ENCODE data around the gene VAMP3.

The VAMP3 gene

DNA sequence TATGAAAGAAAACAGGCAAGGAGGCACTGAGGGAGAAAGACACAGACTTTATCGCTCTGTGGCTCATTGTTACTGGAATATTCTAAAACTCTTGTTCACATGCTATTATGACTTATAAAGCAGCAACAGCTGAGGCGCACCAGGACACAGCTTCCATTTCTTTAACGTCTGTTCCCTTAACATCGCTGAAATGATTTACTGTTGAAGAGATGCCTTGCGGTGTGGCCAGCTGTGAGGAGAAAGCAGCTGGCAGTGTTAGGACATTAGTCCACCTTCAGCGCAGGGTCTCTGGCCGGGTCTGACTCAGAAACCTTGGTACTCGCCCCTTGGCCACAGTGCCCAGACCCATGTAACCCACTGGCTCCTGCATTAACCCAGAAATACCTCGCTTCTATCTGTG lies 9.9 kb downstream of the VAMP3 start:
- no peak for DNase-seq
- Histone ChIP-seq H3K27ac (no peak overlapping the region), H3K4me3 (ENCODE audit: low read depth, low read length) (no peak overlapping the region), H3K36me3 (replicated peaks) (peaks cover 14% of the 10 kb centered on the region), H3K27me3 (replicated peaks) (no peaks in the 10 kb centered on the region)
- TF ChIP-seq, protein P1, sequence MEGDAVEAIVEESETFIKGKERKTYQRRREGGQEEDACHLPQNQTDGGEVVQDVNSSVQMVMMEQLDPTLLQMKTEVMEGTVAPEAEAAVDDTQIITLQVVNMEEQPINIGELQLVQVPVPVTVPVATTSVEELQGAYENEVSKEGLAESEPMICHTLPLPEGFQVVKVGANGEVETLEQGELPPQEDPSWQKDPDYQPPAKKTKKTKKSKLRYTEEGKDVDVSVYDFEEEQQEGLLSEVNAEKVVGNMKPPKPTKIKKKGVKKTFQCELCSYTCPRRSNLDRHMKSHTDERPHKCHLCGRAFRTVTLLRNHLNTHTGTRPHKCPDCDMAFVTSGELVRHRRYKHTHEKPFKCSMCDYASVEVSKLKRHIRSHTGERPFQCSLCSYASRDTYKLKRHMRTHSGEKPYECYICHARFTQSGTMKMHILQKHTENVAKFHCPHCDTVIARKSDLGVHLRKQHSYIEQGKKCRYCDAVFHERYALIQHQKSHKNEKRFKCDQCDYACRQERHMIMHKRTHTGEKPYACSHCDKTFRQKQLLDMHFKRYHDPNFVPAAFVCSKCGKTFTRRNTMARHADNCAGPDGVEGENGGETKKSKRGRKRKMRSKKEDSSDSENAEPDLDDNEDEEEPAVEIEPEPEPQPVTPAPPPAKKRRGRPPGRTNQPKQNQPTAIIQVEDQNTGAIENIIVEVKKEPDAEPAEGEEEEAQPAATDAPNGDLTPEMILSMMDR (IDR thresholded peaks at IDR 0.05; ENCODE audit: low read depth, low read length, missing control alignments), result no peak
- in situ Hi-C loops (cut with HindIII; ENCODE audit: low pct_ligation_motif_present, low sequenced_read_pairs), result no loop called here

- Histone ChIP-seq H3K27ac (no peak overlapping the region), H3K36me3 (replicated peaks) (peaks cover 14% of the 10 kb centered on the region), H3K4me3 (ENCODE audit: low read depth, low read length) (no peak overlapping the region), H3K27me3 (replicated peaks) (no peaks in the 10 kb centered on the region)
- in situ Hi-C loops (cut with HindIII; ENCODE audit: low pct_ligation_motif_present, low sequenced_read_pairs), result no loop called here
- TF ChIP-seq, protein P1 (IDR thresholded peaks at IDR 0.05; ENCODE audit: low read depth, low read length, missing control alignments), result no peak
- no peak for DNase-seq
These were observed 10.4 kb downstream of the VAMP3 start for GRCh38 chr1:7781501-7781900.

- TF ChIP-seq, protein P1 (IDR thresholded peaks at IDR 0.05; ENCODE audit: low read depth, low read length, missing control alignments), result no peak
- Histone ChIP-seq H3K27ac (no peak overlapping the region), H3K27me3 (replicated peaks) (no peaks in the 10 kb centered on the region), H3K36me3 (replicated peaks) (peaks cover 10% of the 10 kb centered on the region), H3K4me3 (ENCODE audit: low read depth, low read length) (no peak overlapping the region)
- DNase-seq, result no peak
- in situ Hi-C loops (cut with HindIII; ENCODE audit: low pct_ligation_motif_present, low sequenced_read_pairs), result no loop called here
These were observed 10.9 kb downstream of the VAMP3 start for GRCh38 chr1:7781923-7782495.

GRCh38 chr1:7783178-7783711 lies 12.1 kb downstream of the VAMP3 start:
- H3K4me3 ChIP-seq (ENCODE audit: low read depth, low read length), result peak overlapping the region; percentile 55
- DNase-seq, result peak; percentile 4
- peaks cover 9% of the 10 kb centered on the region for H3K36me3 ChIP-seq (replicated peaks)
- H3K27ac ChIP-seq, result no peak overlapping the region
- TF ChIP-seq, protein P1 (IDR thresholded peaks at IDR 0.05; ENCODE audit: low read depth, low read length, missing control alignments), result no peak
- in situ Hi-C loops (cut with HindIII; ENCODE audit: low pct_ligation_motif_present, low sequenced_read_pairs), result no loop called here
- H3K27me3 ChIP-seq (replicated peaks), result no peaks in the 10 kb centered on the region

GRCh38 chr1:7783826-7784491 lies 12.9 kb downstream of the VAMP3 start, which contains the start of gene PER3:
Gene PER3 (plus strand): TSS chr1:7784291. CDS start chr1:7784878, 587 bp downstream.
- Histone ChIP-seq H3K27ac (no peak within 1 kb of the TSS), H3K36me3 (replicated peaks) (peaks cover 7% of the 10 kb centered on the region), H3K4me3 (ENCODE audit: low read depth, low read length) (peak within 1 kb of the TSS; percentile 55), H3K27me3 (replicated peaks) (no peaks in the 10 kb centered on the region)
- peak; percentile 89 for DNase-seq
- in situ Hi-C loops (cut with HindIII; ENCODE audit: low pct_ligation_motif_present, low sequenced_read_pairs), result no loop called here
- TF ChIP-seq, protein P1 (IDR thresholded peaks at IDR 0.05; ENCODE audit: low read depth, low read length, missing control alignments), result no peak
